ENCODE results near the gene TMSB4X. TPM values are rescaled to one million over a fixed set of nuclear protein-coding genes. Genes with fewer than 3 reads are reported as not detected.
"Not testable (repeated sequence)": the region's sequence is repeated elsewhere in the genome, so short reads cannot be mapped to it uniquely, and the experiment has no call there.

The TMSB4X gene
- total RNA-seq, 2 donors from 2014 or later: 8,550 to 11,762 TPM

GRCh38 chrX:12967711-12968465 is 7.0 kb upstream of the TMSB4X start:
- DNase-seq (ENCODE audit: low spot score in 2 of 2): no peak
- Mint-ChIP-seq H3K27ac (peak overlapping the region; percentile 95 to 97), H3K9me3 (no peaks in the 10 kb centered on the region), H3K36me3 (peaks cover 18 to 26% of the 10 kb centered on the region in 2 donors)
- peak; percentile 27 to 63 for ATAC-seq

GRCh38 chrX:12970691-12971202 is 4.2 kb upstream of the TMSB4X start:
- DNase-seq (ENCODE audit: low spot score in 2 of 2): no peak

GRCh38 chrX:12971282-12972003 is 3.5 kb upstream of the TMSB4X start:
- Mint-ChIP-seq H3K27ac (peak overlapping the region; percentile 99), H3K9me3 (no peaks in the 10 kb centered on the region), H3K36me3 (peaks cover 32 to 51% of the 10 kb centered on the region in 2 donors)
- peak in 1 of 2 donors; percentile 23 for ATAC-seq
- no peak for DNase-seq (ENCODE audit: low spot score in 2 of 2)

More at GRCh38 chrX:12970691-12971202, 4.2 kb upstream of the TMSB4X start:
- ATAC-seq: peak; percentile 26 to 30
- peaks cover 26 to 45% of the 10 kb centered on the region in 2 donors for H3K36me3 Mint-ChIP-seq
- H3K9me3 Mint-ChIP-seq: no peaks in the 10 kb centered on the region
- peak overlapping the region; percentile 99 for H3K27ac Mint-ChIP-seq

GRCh38 chrX:12972243-12972642 is 2.7 kb upstream of the TMSB4X start:
- peak overlapping the region; percentile 99 for H3K27ac Mint-ChIP-seq
- peaks cover 40 to 58% of the 10 kb centered on the region in 2 donors for H3K36me3 Mint-ChIP-seq
- DNase-seq (ENCODE audit: low spot score in 2 of 2) (no peak), ATAC-seq (no peak)
- H3K9me3 Mint-ChIP-seq: no peaks in the 10 kb centered on the region

- no peak for DNase-seq (ENCODE audit: low spot score in 2 of 2)
- Mint-ChIP-seq H3K27ac (peak overlapping the region; percentile 99), H3K36me3 (peaks cover 44 to 63% of the 10 kb centered on the region in 2 donors), H3K9me3 (no peaks in the 10 kb centered on the region)
- ATAC-seq: no peak
Measured at GRCh38 chrX:12972878-12973560, 1.9 kb upstream of the TMSB4X start.

GRCh38 chrX:12973561-12974304 is 1.2 kb upstream of the TMSB4X start:
- H3K9me3 Mint-ChIP-seq: no peaks in the 10 kb centered on the region
- peak in 1 of 2 donors; percentile 1 for ATAC-seq
- H3K27ac Mint-ChIP-seq: peak overlapping the region; percentile 99
- H3K36me3 Mint-ChIP-seq: peaks cover 47 to 66% of the 10 kb centered on the region in 2 donors
- peak in 1 of 2 donors; percentile 63 for DNase-seq (ENCODE audit: low spot score in 2 of 2)

GRCh38 chrX:12974305-12974795 is 560 bp upstream of the TMSB4X start:
- ATAC-seq (peak; percentile 25 to 62), DNase-seq (ENCODE audit: low spot score in 2 of 2) (peak in 1 of 2 donors; percentile 77)
- H3K36me3 Mint-ChIP-seq: peaks cover 48 to 69% of the 10 kb centered on the region in 2 donors
- H3K27ac Mint-ChIP-seq: peak overlapping the region; percentile 99
- no peaks in the 10 kb centered on the region for H3K9me3 Mint-ChIP-seq

GRCh38 chrX:12975670-12975965 is 708 bp downstream of the TMSB4X start:
- ATAC-seq: no peak
- H3K27ac Mint-ChIP-seq: peak overlapping the region; percentile 99

GRCh38 chrX:12975991-12976558 is 1.2 kb downstream of the TMSB4X start:
- no peak for ATAC-seq
- Mint-ChIP-seq H3K9me3 (no peaks in the 10 kb centered on the region), H3K36me3 (peaks cover 48 to 65% of the 10 kb centered on the region in 2 donors), H3K27ac (peak overlapping the region; percentile 99)
- no peak for DNase-seq (ENCODE audit: low spot score in 2 of 2)

More at GRCh38 chrX:12975670-12975965, 708 bp downstream of the TMSB4X start:
- Mint-ChIP-seq H3K36me3 (peaks cover 48 to 69% of the 10 kb centered on the region in 2 donors), H3K9me3 (no peaks in the 10 kb centered on the region)
- DNase-seq (ENCODE audit: low spot score in 2 of 2): no peak

GRCh38 chrX:12976819-12977732 is 2.2 kb downstream of the TMSB4X start:
- not testable (repeated sequence) for DNase-seq (ENCODE audit: low spot score in 2 of 2); H3K9me3 Mint-ChIP-seq; ATAC-seq
- H3K36me3 Mint-ChIP-seq: peaks cover 48 to 56% of the 10 kb centered on the region in 2 donors
- peak overlapping the region; percentile 99 for H3K27ac Mint-ChIP-seq

GRCh38 chrX:12977761-12978204 is 2.9 kb downstream of the TMSB4X start:
- H3K27ac Mint-ChIP-seq: peak overlapping the region; percentile 99
- DNase-seq (ENCODE audit: low spot score in 2 of 2) (no peak), ATAC-seq (no peak)
- no peaks in the 10 kb centered on the region for H3K9me3 Mint-ChIP-seq
- H3K36me3 Mint-ChIP-seq: peaks cover 48 to 51% of the 10 kb centered on the region in 2 donors

GRCh38 chrX:12978205-12979025 is 3.5 kb downstream of the TMSB4X start:
- peak in 1 of 2 donors; percentile 64 for DNase-seq (ENCODE audit: low spot score in 2 of 2)
- Mint-ChIP-seq H3K36me3 (peaks cover 41 to 45% of the 10 kb centered on the region in 2 donors), H3K27ac (peak overlapping the region; percentile 99), H3K9me3 (no peaks in the 10 kb centered on the region)
- ATAC-seq: peak; percentile 35 to 54

- no peak for DNase-seq (ENCODE audit: low spot score in 2 of 2)
- Mint-ChIP-seq H3K27ac (peak overlapping the region; percentile 99), H3K36me3 (peaks cover 38 to 41% of the 10 kb centered on the region in 2 donors), H3K9me3 (no peaks in the 10 kb centered on the region)
- ATAC-seq: no peak
Measured at GRCh38 chrX:12979026-12979607, 4.2 kb downstream of the TMSB4X start.

GRCh38 chrX:12979616-12980015 is 4.7 kb downstream of the TMSB4X start:
- H3K36me3 Mint-ChIP-seq: peaks cover 38 to 41% of the 10 kb centered on the region in 2 donors
- H3K27ac Mint-ChIP-seq: peak overlapping the region; percentile 99
- DNase-seq (ENCODE audit: low spot score in 2 of 2) (no peak), ATAC-seq (no peak)
- no peaks in the 10 kb centered on the region for H3K9me3 Mint-ChIP-seq

Data from activated naive CD4-positive, alpha-beta T cell treated with anti-CD3 and anti-CD28 coated beads, Interleukin-2, amount 50 U/mL, for 72 hours (primary cell).